IPS DF 4.7 (cell line): ENCODE measurements around the gene SGCG.
"Not testable (repeated sequence)": the region's sequence is repeated elsewhere in the genome, so short reads cannot be mapped to it uniquely, and the experiment has no call there.

Source experiments
- DNase-seq: peaks from one replicate; pipeline ENCODE4 v3.0.0-alpha.2; 2013; ENCODE audit warnings: low spot score; ENCODE audit errors: extremely low read depth

Gene SGCG

DNA sequence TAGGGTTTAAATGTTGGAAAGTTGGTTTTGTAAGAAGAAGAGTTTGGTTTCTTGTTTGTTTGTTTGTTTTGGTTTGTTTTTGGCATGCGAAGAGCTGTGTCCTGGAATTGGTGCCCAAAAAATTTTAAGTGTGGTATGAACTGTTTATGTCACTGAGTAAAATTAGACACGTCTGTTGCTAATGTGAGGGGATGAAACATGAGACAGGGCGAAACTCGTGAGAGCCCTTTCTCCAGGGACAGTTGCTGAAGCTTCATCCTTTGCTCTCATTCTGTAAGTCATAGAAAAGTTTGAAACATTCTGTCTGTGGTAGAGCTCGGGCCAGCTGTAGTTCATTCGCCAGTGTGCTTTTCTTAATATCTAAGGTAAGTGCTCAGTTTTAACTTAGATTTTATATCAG lies at the start of gene SGCG:
Gene SGCG, plus strand, starts transcription at position 269 of the 400 bp plus-strand sequence. CDS start 22,716 bp downstream, outside the sequence.
- DNase-seq: no peak

DNA sequence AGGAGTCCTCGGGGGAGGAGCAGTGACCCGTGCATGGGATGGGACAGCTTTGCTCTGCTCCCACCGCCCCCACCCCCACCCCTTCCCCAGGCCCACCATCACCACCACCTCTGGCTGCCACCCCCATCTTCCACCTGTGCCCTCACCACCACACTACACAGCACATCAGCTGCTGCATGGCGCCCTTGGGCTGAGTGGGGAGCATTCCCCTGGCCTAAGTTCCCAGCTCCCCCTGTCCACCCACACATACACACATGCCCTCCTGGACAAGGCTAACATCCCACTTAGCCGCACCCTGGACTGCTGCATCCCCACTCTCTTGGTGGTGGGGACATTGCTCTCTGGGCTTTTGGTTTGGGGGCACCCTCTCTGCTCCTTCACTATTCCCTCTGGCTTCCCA lies 46.2 kb upstream of the SGCG start:
- no peak for DNase-seq

DNA sequence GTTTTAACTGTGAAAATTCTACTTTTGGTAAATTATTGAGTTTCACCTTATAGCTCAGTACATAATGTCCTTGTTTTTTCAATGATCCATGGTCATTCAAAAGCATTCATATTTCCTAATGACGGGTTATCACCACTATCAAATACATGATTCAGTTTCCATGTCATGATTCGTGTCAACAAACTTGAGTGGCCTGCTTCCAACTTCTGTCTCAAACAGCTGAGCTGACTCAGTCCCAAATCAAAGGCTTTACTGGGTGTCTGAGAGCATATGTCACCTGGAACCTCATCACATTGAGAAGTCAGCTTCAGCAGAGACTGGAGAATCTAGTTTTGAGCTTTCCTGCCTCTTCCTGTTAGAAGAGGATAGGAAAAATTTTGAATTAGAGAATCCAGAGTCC lies 40.3 kb upstream of the SGCG start:
- DNase-seq: no peak

- DNase-seq: no peak
Measured at GRCh38 chr13:23141964-23142363, 38.8 kb upstream of the SGCG start.

DNA sequence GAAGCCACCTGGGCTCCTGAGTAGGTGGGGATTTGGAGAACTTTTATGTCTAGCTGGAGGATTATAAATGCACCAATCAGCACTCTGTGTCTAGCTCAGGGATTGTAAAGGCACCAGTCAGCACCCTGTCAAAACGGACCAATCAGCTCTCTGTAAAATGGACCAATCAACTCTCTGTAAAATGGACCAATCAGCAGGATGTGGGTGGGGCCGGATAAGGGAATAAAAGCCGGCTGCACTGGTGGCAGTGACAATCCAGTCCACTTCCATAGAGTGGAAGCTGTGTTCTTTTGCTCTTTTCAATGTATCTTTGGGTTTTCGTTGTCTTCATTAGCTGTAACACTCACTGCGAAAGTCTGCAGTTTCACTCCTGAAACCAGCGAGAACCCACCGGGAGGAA lies 38.2 kb upstream of the SGCG start:
- not testable (repeated sequence) for DNase-seq

DNA sequence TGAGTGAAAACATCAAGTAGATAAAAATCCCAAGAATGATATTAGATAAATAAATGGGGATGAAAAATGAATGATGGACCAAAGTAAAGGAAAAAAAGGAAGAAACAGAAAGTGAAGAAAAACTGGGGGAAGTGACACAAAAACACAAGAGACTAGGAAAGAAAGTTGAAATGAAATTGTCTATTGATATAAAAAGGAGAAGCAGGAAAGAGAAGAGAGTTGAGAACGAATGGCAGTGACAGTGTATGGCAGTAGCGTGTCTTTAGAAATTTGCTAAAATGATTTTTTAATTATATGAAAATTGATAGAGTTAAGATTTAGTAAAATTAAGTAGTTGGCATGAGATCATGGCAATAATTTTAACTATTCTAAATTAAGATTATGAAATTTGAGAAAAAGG lies 36.3 kb upstream of the SGCG start:
- no peak for DNase-seq

GRCh38 chr13:23146006-23146405 lies 34.8 kb upstream of the SGCG start:
- DNase-seq: no peak

GRCh38 chr13:23146811-23147625 lies 33.8 kb upstream of the SGCG start:
- DNase-seq: no peak

DNA sequence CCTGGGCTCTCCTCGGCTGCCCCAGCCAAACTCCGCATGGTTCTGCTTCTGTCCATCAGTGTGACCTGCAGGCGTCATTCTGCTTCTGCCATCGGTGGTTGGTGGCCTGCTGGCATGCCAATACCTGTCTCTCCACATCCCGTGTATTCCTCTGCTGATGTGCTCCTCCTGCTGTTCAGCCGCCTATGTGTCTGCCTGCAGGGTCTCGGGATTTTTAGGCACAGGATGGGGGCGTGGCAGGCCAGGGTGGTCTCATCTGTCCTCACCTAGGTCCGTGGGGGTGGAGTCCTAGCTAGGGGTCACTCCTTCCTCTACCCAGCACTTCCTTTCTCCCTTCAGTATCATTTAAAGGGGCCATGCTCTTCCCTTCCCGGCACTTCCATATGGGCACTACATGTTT lies 33.0 kb upstream of the SGCG start:
- no peak for DNase-seq

GRCh38 chr13:23157781-23158180 lies 23.0 kb upstream of the SGCG start:
- no peak for DNase-seq

DNA sequence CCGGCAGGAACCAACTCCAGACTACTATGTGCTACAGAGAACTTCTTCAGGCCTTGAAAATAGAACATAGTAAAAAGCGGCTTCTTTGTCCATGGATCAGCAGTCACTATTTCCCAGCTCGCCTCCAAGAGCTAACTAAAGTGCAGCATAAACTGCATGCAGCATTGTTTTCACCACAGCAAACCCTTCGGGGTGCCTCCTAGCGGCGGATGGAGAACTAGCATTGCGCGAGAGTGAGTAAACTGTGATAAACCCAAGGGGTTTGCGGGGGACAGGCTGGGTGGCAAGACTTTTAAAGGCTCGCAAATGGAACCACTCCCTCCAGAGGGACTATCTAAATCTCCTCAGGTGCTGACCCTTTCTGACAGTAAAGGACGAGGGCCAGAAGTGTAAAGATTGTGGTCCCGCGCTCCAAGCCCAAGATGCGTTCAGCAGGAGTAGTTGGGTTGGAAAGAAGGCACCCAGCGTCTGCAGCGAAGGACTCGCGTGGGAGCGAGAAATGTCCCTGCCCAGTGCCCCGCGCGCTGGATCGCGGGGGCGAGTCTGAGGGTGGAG lies 21.5 kb upstream of the SGCG start:
- DNase-seq: peak; percentile 44

GRCh38 chr13:23159760-23160637 lies 20.8 kb upstream of the SGCG start:
- no peak for DNase-seq

DNA sequence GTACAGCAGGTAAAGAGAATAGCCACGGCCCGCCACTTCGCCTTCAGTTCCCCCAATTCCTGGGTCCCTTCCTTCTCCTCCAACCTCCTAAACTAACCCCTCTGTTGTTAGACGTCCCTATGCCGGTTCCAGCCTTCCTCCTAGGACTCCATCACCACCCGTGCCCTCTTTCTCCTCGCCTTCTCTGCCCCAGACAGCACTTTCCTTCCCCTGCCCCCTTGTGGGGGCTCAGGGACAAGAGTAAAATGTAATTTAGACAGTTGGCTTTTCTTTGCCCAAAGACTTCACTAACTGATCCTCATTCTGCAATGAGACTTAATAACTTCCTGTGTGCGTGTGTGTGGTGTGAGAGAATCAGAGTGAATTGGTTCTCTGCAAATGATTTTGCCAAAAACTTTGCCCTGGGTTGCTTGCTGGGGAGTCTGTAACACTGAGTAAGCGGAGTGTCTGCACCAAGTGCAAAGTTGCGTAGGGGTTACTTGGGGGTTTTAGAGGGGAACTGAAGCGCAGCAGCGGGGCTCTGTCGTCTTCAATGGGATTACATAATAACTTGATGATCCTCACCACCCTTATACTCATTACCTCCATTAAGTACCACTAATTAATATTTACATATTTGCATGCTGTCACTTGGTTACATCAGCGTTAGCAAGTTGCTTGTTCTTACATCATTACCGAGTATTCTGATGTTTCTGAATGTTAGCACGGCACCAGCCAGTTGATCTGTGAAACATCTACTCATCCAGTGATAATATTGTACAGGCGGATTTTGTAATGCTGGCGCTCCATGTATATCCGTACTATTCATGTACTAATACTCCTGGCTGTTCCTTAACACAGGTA lies 19.9 kb upstream of the SGCG start:
- no peak for DNase-seq

DNA sequence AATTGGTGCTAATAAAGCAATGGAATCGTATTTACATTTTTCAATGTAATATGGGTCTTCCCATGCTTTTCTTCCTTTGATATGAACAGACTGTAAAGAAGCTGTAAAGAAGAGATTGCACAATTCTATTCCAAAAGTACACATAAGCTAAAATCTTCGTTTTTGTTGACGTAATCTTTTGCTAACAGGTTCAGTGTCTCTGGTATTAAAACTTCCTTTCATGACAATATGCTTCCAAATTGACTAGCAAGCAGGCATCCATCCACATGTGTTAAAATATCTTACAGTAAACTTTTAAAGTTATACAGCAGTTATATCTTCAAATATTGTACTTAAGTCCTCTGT lies 19.3 kb upstream of the SGCG start:
- DNase-seq: no peak

GRCh38 chr13:23175920-23176319 lies 4.9 kb upstream of the SGCG start:
- no peak for DNase-seq

DNA sequence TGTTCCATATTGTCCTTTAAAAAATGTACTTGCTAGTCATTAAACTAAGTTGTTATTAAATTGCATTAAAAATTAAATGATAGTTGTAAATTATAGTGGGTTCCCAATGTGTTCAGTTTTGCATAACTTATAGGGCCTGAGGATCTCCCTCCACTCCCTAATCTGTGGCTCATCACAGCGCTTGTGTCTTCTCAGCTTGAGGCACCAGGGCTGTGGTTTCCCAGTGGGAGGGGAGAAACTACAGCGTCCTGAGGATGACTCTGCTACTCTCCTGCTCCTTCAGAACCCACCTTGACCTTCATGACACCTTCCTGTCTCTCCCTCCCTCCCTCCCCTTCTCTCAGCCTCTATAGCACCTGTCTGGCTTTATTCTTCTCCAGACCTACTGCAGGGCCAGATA lies 1.4 kb downstream of the SGCG start:
- DNase-seq: no peak

GRCh38 chr13:23183292-23183691 lies 2.5 kb downstream of the SGCG start:
- no peak for DNase-seq

DNA sequence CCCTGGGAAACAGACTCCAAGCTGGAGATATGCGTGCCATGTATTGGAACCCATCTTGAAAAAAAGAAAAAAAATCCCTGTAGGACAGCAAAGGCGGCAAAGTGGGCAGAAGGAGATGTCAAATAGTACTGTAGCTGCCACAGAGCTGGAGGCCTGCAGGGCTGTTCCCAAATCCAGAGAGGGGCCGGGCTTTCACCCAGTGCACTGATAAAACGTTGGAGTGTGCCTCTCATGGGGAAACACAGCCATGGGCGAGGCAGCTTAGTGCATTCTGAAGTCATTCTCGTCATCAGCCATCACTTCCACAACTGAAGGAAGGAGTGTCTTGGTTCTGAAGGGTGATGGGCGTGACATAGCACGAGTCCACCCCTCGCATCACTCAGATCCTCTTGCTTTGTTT lies 4.8 kb downstream of the SGCG start:
- no peak for DNase-seq

GRCh38 chr13:23201870-23202269 lies 21.1 kb downstream of the SGCG start:
- DNase-seq: no peak

DNA sequence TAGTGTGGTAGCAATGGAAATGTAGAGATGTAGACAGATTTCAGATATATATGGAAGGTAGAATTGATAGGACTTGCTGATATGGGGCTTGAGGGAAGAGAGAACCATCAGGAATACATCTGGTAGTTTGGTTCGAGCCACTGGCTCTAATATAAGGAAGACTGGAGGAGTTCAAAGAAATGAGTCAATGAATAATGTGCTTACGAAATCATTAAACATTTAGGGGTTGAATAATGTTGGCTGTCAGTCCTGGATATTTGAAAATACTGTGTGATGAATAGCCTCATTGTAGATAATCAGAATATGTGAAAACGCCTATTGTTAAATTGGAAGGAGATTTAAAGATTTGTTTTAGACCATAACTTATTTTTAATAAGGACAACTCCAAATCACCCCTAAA lies 21.6 kb downstream of the SGCG start:
- no peak for DNase-seq

DNA sequence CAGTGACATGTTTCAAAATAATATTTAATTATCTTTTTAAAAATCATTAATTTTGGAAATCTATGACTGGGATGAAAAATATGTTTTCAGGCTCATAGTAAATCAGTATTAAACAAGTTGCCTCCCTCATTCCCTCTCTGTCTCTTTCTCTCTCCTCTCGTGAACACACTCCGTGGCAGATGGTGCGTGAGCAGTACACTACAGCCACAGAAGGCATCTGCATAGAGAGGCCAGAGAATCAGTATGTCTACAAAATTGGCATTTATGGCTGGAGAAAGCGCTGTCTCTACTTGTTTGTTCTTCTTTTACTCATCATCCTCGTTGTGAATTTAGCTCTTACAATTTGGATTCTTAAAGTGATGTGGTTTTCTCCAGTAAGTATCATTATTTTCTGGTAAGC lies 22.7 kb downstream of the SGCG start:
- DNase-seq: no peak
